SK-N-SH treated with all-trans-retinoic acid at 6 μM for 48 hours (cell line): Measurements from ENCODE around the gene CSTB.

ENCODE experiments used
- ATAC-seq: fragments of 200-7000 bp; cut with Tn5 transposase; 3 replicates; pipeline ENCODE4 v1.9.1; 2020; ENCODE audit warnings: mild to moderate bottlenecking, moderate library complexity
- ARNTL ChIP-seq: fragments of 450-650 bp; formaldehyde crosslinking; IDR thresholded peaks from 2 replicates; pipeline ENCODE4 v1.5.0; 2020; ENCODE audit warnings: low read depth, mild to moderate bottlenecking, moderate library complexity, borderline replicate concordance
- BACH2 ChIP-seq: fragments of 250-450 bp; sonication (Bioruptor Pico); IDR thresholded peaks from 2 replicates; pipeline ENCODE4 v1.9.0; 2021; ENCODE audit warnings: mild to moderate bottlenecking, borderline replicate concordance
- CREB5 ChIP-seq: fragments of 250-450 bp; sonication (Bioruptor Pico); IDR thresholded peaks from 2 replicates; pipeline ENCODE4 v1.5.1; 2020; ENCODE audit warnings: low read depth, mild to moderate bottlenecking, moderate library complexity
- CSDC2 ChIP-seq: fragments of 250-450 bp; sonication (Bioruptor Pico); IDR thresholded peaks from 2 replicates; pipeline ENCODE4 v1.5.0; 2020; ENCODE audit warnings: mild to moderate bottlenecking, moderate library complexity
- CSRNP3 ChIP-seq: fragments of 250-450 bp; sonication (Bioruptor Pico); IDR thresholded peaks from 2 replicates; pipeline ENCODE4 v1.5.1; 2021; ENCODE audit warnings: mild to moderate bottlenecking, moderate library complexity
- OSR1 ChIP-seq: fragments of 250-450 bp; sonication (Bioruptor Pico); IDR thresholded peaks from 2 replicates; pipeline ENCODE4 v1.8.0; 2022; ENCODE audit warnings: moderate library complexity, mild to moderate bottlenecking, inconsistent platforms
- PATZ1 ChIP-seq: fragments of 250-450 bp; sonication (Bioruptor Pico); IDR thresholded peaks from 2 replicates; pipeline ENCODE4 v1.8.0; 2020; ENCODE audit warnings: mild to moderate bottlenecking, moderate library complexity, borderline replicate concordance
- POU6F1 ChIP-seq: fragments of 250-450 bp; sonication (Bioruptor Pico); IDR thresholded peaks from 2 replicates; pipeline ENCODE4 v1.8.0; 2021; ENCODE audit warnings: low read depth, mild to moderate bottlenecking, moderate library complexity, borderline replicate concordance
- PPARA ChIP-seq: fragments of 250-450 bp; sonication (Bioruptor Pico); IDR thresholded peaks from 2 replicates; pipeline ENCODE4 v1.5.0; 2020; ENCODE audit warnings: mild to moderate bottlenecking, borderline replicate concordance
- RARB ChIP-seq: fragments of 250-450 bp; sonication (Bioruptor Pico); IDR thresholded peaks from 2 replicates; pipeline ENCODE4 v1.8.0; 2021; ENCODE audit warnings: mild to moderate bottlenecking, moderate library complexity
- SNAI2 ChIP-seq: fragments of 250-450 bp; sonication (Bioruptor Pico); IDR thresholded peaks from 2 replicates; pipeline ENCODE4 v1.5.0; 2020; ENCODE audit warnings: mild to moderate bottlenecking, moderate library complexity
- TSHZ2 ChIP-seq: fragments of 250-450 bp; sonication (Bioruptor Pico); IDR thresholded peaks from 2 replicates; pipeline ENCODE4 v1.5.0; 2020; ENCODE audit warnings: mild to moderate bottlenecking, moderate library complexity
- ZFP3 ChIP-seq: fragments of 250-450 bp; sonication (Bioruptor Pico); IDR thresholded peaks from 2 replicates; pipeline ENCODE4 v1.5.0; 2020; ENCODE audit warnings: mild to moderate bottlenecking, moderate library complexity
- ZFP30 ChIP-seq: fragments of 450-650 bp; formaldehyde crosslinking; IDR thresholded peaks from 2 replicates; pipeline ENCODE4 v1.5.0; 2022; ENCODE audit warnings: mild to moderate bottlenecking, moderate library complexity
- ZNF565 ChIP-seq: fragments of 450-650 bp; formaldehyde crosslinking; conservative IDR thresholded peaks from 2 replicates; pipeline ENCODE4 v1.5.0; 2020; ENCODE audit warnings: low read depth, mild to moderate bottlenecking, moderate library complexity
- ZNF70 ChIP-seq: fragments of 450-650 bp; formaldehyde crosslinking; IDR thresholded peaks from 2 replicates; pipeline ENCODE4 v1.5.0; 2020; ENCODE audit warnings: mild to moderate bottlenecking, moderate library complexity
- ZNF8 ChIP-seq: fragments of 450-650 bp; formaldehyde crosslinking; IDR thresholded peaks from 2 replicates; pipeline ENCODE4 v1.5.0; 2020; ENCODE audit warnings: mild to moderate bottlenecking, moderate library complexity

The CSTB gene

GRCh38 chr21:43777953-43778352 lies 1.8 kb upstream of the CSTB start:
- ATAC-seq, result no peak
- TF ChIP-seq CSDC2 (CRISPR knock-in tag) (no peak), RARB (no peak), ZFP30 (CRISPR knock-in tag) (no peak)

- no peak for ATAC-seq
- TF ChIP-seq POU6F1 (CRISPR knock-in tag) (no peak), CSDC2 (CRISPR knock-in tag) (no peak), ZNF70 (no peak), CREB5 (no peak), TSHZ2 (CRISPR knock-in tag) (no peak), ZFP30 (CRISPR knock-in tag) (no peak), ARNTL (CRISPR knock-in tag) (no peak), ZFP3 (CRISPR knock-in tag) (no peak)
These were observed 918 bp downstream of the CSTB start for GRCh38 chr21:43775190-43775589.

GRCh38 chr21:43774163-43774562 lies 1.9 kb downstream of the CSTB start:
- no peak for TF ChIP-seq CSRNP3 (CRISPR knock-in tag)
- TF ChIP-seq SNAI2 (CRISPR knock-in tag), result no peak
- TF ChIP-seq BACH2, result no peak
- no peak for TF ChIP-seq PATZ1
- no peak for TF ChIP-seq ZFP3 (CRISPR knock-in tag)
- no peak for TF ChIP-seq CSDC2 (CRISPR knock-in tag)
- no peak for TF ChIP-seq CREB5
- TF ChIP-seq OSR1, result no peak
- no peak for TF ChIP-seq POU6F1 (CRISPR knock-in tag)
- TF ChIP-seq ZFP30 (CRISPR knock-in tag), result no peak
- no peak for TF ChIP-seq PPARA (CRISPR knock-in tag)
- no peak for ATAC-seq

GRCh38 chr21:43772425-43772821 lies 3.7 kb downstream of the CSTB start:
- ATAC-seq, result no peak
- TF ChIP-seq RARB (no peak), BACH2 (no peak), ZNF8 (no peak), ZFP3 (CRISPR knock-in tag) (no peak), ZNF565 (CRISPR knock-in tag) (no peak)
